A673 (cell line): Measurements from ENCODE around the gene LRSAM1. TPM values are rescaled to one million over a fixed set of nuclear protein-coding genes. Genes with fewer than 3 reads are reported as not detected.

Experiments
- BruUV-seq: library from RNA; stranded (reverse); fragments of 400-500 nt; replicated peaks from 2 replicates; lab custom pipeline; 2021; lab: Mats Ljungman, UMichigan
- CTCF ChIA-PET: fragments of 300-600 bp; sonication (Branson Sonifier 250); formaldehyde crosslinking; loops from one replicate; lab custom pipeline; 2022; ENCODE audit warnings: antibody characterized with exemption; lab: Charles Lee
- POLR2A ChIA-PET: fragments of 300-600 bp; sonication (Branson Sonifier 250); formaldehyde crosslinking; loops from one replicate; lab custom pipeline; 2022; ENCODE audit warnings: antibody characterized with exemption; ENCODE audit not compliant: low non-redundant PET; lab: Charles Lee
- DNase-seq: peaks from one replicate; pipeline ENCODE4 v3.0.0-alpha.2; 2015; ENCODE audit warnings: low spot score
- H3K27ac ChIP-seq: fragments of 200-600 bp; sonication (generic); 2 replicates; pipeline ENCODE4 v1.5.1; 2016; ENCODE audit warnings: mixed run types, low read depth, mild to moderate bottlenecking, mixed read lengths, antibody characterized with exemption, low read length; ENCODE audit not compliant: poor library complexity, severe bottlenecking
- H3K27me3 ChIP-seq: fragments of 200-600 bp; sonication (generic); replicated peaks from 2 replicates; pipeline ENCODE4 v1.6.1; 2017; ENCODE audit warnings: mixed run types, low read depth, mild to moderate bottlenecking, mixed read lengths, antibody characterized with exemption, low read length; ENCODE audit not compliant: insufficient read depth, poor library complexity
- H3K36me3 ChIP-seq: fragments of 200-600 bp; sonication (generic); 2 replicates; pipeline ENCODE4 v1.6.1; 2016; ENCODE audit warnings: mixed run types, mild to moderate bottlenecking, mixed read lengths, antibody characterized with exemption, low read length; ENCODE audit not compliant: insufficient read depth, poor library complexity, severe bottlenecking
- H3K4me1 ChIP-seq: fragments of 200-600 bp; sonication (generic); 2 replicates; pipeline ENCODE4 v1.6.1; 2017; ENCODE audit warnings: mixed run types, mild to moderate bottlenecking, mixed read lengths, antibody characterized with exemption, low read length; ENCODE audit not compliant: insufficient read depth, poor library complexity, severe bottlenecking
- H3K4me3 ChIP-seq: fragments of 200-600 bp; sonication (generic); 2 replicates; pipeline ENCODE4 v1.5.1; 2016; ENCODE audit warnings: low read depth, mixed run types, mild to moderate bottlenecking, mixed read lengths, low read length; ENCODE audit not compliant: poor library complexity, severe bottlenecking
- H3K9me3 ChIP-seq: fragments of 200-600 bp; sonication (generic); 2 replicates; pipeline ENCODE4 v1.6.1; 2016; ENCODE audit warnings: mixed run types, low read depth, mild to moderate bottlenecking, mixed read lengths, antibody characterized with exemption, low read length; ENCODE audit not compliant: poor library complexity, severe bottlenecking
- CTCF ChIP-seq: fragments of 300-800, 200-600 bp; sonication (generic); conservative IDR thresholded peaks from 2 replicates; pipeline ENCODE4 v1.5.1; 2017; ENCODE audit warnings: low read depth, mild to moderate bottlenecking, antibody characterized with exemption, low read length, moderate library complexity, mixed read lengths
- EZH2 ChIP-seq: fragments of 200-600 bp; sonication (generic); IDR thresholded peaks from 2 replicates; pipeline ENCODE4 v1.6.1; 2017; ENCODE audit warnings: borderline replicate concordance, low read depth, mild to moderate bottlenecking, mixed read lengths, antibody characterized with exemption, low read length; ENCODE audit not compliant: poor library complexity, severe bottlenecking
- intact Hi-C: fragments of 100-400 bp; cut with micrococcal nuclease; formaldehyde crosslinking; loops from one replicate; pipeline ENCODE4 v1.10.0; 2022; ENCODE audit not compliant: unreplicated experiment
- total RNA-seq: library from RNA; stranded (reverse); gene quantifications from 2 replicates; pipeline ENCODE4 v1.2.3, GENCODE V29; 2021

Gene LRSAM1
- total RNA-seq, 1 experiment from 2014 or later, result 15.8 TPM

DNA sequence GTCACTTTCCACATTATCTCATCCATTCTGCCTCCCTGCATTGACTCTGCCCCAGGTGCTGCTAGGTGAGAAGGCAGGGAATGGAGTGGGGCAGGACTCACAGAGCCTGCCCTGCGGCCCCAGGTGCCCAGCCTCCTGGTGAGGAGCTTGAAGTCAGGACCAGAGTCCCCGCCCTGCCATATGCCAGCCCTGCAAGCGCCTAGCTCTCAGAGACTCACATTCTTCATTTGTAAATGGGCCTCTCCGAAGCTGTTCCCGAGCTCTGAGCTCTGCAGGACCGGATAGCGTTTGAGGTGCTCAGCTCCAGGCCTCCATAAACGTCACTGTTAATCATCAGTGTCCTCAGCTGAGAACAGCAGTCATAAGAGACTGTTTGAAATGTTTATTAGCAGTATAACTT, 85.7 kb downstream of the LRSAM1 start:
- Histone ChIP-seq H3K27ac (no peak overlapping the region), H3K4me3 (no peak overlapping the region), H3K9me3 (no peaks in the 10 kb centered on the region), H3K27me3 (no peaks in the 10 kb centered on the region), H3K4me1 (no peaks in the 10 kb centered on the region), H3K36me3 (no peaks in the 10 kb centered on the region)
- intact Hi-C loops, result no loop called here
- no peak for DNase-seq
- TF ChIP-seq CTCF (no peak), EZH2 (no peak)
- CTCF ChIA-PET, result interaction anchor here (1.2 kb wide), 1 partner anchor 12 kb away, joined by 3 read pairs; no protein-coding TSS in a partner anchor
- BruUV-seq, result no TSS peak
- POLR2A ChIA-PET, result no interaction called here

DNA sequence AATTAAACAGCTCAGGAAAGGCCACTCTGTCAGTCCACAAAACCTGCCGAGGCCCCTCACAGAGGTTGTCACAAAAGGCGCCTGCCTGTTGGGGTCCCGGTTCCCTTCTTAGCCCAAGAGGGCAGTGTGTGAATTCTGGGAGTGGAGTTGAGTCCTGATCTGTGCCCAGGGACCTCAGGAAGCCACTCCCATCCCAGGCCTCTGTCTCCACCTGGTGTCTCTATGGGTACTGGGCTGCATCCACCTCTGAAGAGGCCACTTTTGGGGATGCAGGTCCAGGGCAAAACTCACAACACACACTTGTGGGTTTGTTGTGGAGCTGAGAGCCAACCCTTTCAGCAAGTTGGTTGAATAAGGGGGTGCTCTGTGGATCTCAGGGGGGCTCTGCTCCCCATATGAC, 86.5 kb downstream of the LRSAM1 start:
- BruUV-seq, result no TSS peak
- CTCF ChIA-PET, result interaction anchor here (1.2 kb wide), 1 partner anchor 12 kb away, joined by 3 read pairs; no protein-coding TSS in a partner anchor
- no peak for DNase-seq
- TF ChIP-seq CTCF (no peak), EZH2 (no peak)
- H3K9me3 ChIP-seq, result no peaks in the 10 kb centered on the region
- no peaks in the 10 kb centered on the region for H3K36me3 ChIP-seq
- no peaks in the 10 kb centered on the region for H3K4me1 ChIP-seq
- no peaks in the 10 kb centered on the region for H3K27me3 ChIP-seq
- H3K4me3 ChIP-seq, result no peak overlapping the region
- intact Hi-C loops, result no loop called here
- no peak overlapping the region for H3K27ac ChIP-seq
- POLR2A ChIA-PET, result no interaction called here

DNA sequence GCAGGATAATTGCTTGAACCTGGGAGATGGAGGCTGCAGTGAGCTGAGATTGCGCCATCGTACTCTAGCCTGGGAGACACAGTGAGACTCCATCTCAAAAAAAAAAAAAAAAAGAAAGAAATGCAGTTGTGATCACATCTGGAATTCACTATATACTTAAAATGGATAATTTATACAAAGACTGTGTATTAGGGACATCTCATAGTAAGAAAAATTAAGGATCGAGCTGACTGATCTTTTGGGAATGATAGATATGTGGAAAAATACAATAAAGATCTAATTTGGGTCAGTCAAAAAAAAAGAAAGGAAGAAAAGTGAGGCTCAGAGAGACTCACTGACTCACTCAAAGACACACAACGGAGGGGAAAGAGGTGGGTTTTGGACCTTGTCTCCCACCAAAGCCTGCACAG, 87.5 kb downstream of the LRSAM1 start:
- ChIA-PET CTCF (no interaction called here), POLR2A (no interaction called here)
- Histone ChIP-seq H3K36me3 (no peaks in the 10 kb centered on the region), H3K9me3 (no peaks in the 10 kb centered on the region), H3K4me1 (no peaks in the 10 kb centered on the region), H3K4me3 (no peak overlapping the region), H3K27ac (no peak overlapping the region), H3K27me3 (no peaks in the 10 kb centered on the region)
- intact Hi-C loops, result no loop called here
- TF ChIP-seq EZH2, result no peak
- no peak for TF ChIP-seq CTCF
- BruUV-seq, result no TSS peak
- no peak for DNase-seq
